ENCODE measurements around the gene COL4A1.

COL4A1 gene

GRCh38 chr13:110156301-110157049 lies 150.5 kb downstream of the COL4A1 start:
- no peak for DNase-seq

- no peak for DNase-seq
Observed at GRCh38 chr13:110155072-110155471, 151.9 kb downstream of the COL4A1 start.

- DNase-seq = no peak
Observed at GRCh38 chr13:110154410-110154933, 152.5 kb downstream of the COL4A1 start.

- no peak for DNase-seq
Observed at GRCh38 chr13:110152351-110152750, 154.6 kb downstream of the COL4A1 start.

GRCh38 chr13:110151462-110151861 lies 155.5 kb downstream of the COL4A1 start:
- no peak for DNase-seq

- DNase-seq = no peak
Observed at GRCh38 chr13:110150384-110151101, 156.4 kb downstream of the COL4A1 start.

GRCh38 chr13:110149036-110149435 lies 157.9 kb downstream of the COL4A1 start:
- no peak for DNase-seq

GRCh38 chr13:110140099-110140498 lies 166.9 kb downstream of the COL4A1 start:
- DNase-seq = no peak

GRCh38 chr13:110138700-110139036 lies 168.3 kb downstream of the COL4A1 start:
- DNase-seq = no peak

- DNase-seq = peak; percentile 42 to 52
Observed at GRCh38 chr13:110138010-110138699, 168.8 kb downstream of the COL4A1 start.

- DNase-seq = no peak
Observed at GRCh38 chr13:110137680-110138009, 169.3 kb downstream of the COL4A1 start.

- no peak for DNase-seq
Observed at GRCh38 chr13:110136660-110137585, 170.0 kb downstream of the COL4A1 start.

- no peak for DNase-seq
Observed at GRCh38 chr13:110135977-110136597, 170.9 kb downstream of the COL4A1 start.

- DNase-seq = no peak
Observed at GRCh38 chr13:110134801-110135200, 172.2 kb downstream of the COL4A1 start.

- DNase-seq = no peak
Observed at GRCh38 chr13:110133425-110134235, 173.3 kb downstream of the COL4A1 start.

- DNase-seq = no peak
Observed at GRCh38 chr13:110132225-110132982, 174.6 kb downstream of the COL4A1 start.

- no peak for DNase-seq
Observed at GRCh38 chr13:110131424-110131823, 175.5 kb downstream of the COL4A1 start.

GRCh38 chr13:110130431-110130830 lies 176.5 kb downstream of the COL4A1 start:
- DNase-seq = no peak

- DNase-seq = no peak
Observed at GRCh38 chr13:110129539-110130186, 177.3 kb downstream of the COL4A1 start.

GRCh38 chr13:110129076-110129475 lies 177.9 kb downstream of the COL4A1 start:
- no peak for DNase-seq

Measured in Kasumi-1 (cell line).